GM21717 (cell line): ENCODE results near the gene PODXL2.
"Not testable (repeated sequence)": the region's sequence is repeated elsewhere in the genome, so short reads cannot be mapped to it uniquely, and the experiment has no call there.

ENCODE experiments used
- ATAC-seq: cut with Tn5 transposase; IDR thresholded peaks from one replicate; pipeline ENCODE4 v1.9.1; 2021; ENCODE audit warnings: mild to moderate bottlenecking, moderate library complexity; ENCODE audit not compliant: unreplicated experiment

The PODXL2 gene

DNA sequence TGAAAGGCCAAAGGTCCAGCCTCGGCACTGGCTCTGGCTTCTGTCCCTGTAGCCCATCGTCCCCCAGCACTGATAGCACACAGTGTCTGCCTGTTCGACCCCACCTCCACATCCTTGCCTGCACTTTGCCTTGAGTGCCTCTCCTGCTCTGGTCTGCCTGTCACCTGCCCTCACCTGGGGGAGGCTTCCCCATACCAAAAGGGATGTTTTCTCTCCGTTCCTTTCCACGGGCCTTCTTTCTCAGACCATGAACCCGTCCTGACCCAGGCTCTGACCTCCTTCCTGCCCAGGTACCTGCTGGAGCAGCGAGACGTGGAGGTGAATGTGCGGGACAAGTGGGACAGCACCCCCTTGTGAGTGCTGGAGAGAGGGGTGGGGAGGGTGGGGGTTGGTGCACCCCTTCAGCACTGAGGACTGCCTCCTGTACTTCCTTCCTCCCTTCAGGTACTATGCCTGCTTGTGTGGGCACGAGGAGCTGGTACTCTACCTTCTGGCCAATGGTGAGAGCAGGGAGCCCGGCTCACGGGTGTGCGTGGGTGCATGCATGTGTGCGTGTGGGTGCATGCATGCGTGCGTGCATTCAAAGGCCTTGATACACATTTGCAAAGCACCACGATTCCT, 45.2 kb downstream of the PODXL2 start:
- no peak for ATAC-seq

DNA sequence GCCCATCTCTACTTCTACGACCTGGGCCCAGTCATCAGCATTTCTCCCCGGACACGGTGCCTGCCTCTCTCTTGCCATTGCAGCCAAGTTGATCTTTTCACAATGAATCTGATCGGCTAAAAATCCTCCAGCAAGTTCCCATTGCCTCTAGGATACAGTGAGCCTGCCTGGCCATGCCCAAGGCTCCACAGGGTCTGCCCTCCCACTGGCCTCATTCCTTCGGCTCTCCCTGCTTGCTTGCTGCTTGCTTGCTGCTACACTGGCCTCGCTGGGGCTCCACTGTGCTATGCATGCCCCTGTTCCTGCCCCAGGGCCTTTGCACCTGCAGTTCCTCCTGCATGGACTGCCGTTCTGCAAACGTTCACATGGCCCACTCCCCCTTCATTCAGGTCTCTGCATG, 45.8 kb downstream of the PODXL2 start:
- ATAC-seq: no peak

GRCh38 chr3:127675651-127676391, 46.8 kb downstream of the PODXL2 start:
- ATAC-seq: no peak

- ATAC-seq: no peak
Measured at GRCh38 chr3:127676456-127676855, 47.5 kb downstream of the PODXL2 start.

DNA sequence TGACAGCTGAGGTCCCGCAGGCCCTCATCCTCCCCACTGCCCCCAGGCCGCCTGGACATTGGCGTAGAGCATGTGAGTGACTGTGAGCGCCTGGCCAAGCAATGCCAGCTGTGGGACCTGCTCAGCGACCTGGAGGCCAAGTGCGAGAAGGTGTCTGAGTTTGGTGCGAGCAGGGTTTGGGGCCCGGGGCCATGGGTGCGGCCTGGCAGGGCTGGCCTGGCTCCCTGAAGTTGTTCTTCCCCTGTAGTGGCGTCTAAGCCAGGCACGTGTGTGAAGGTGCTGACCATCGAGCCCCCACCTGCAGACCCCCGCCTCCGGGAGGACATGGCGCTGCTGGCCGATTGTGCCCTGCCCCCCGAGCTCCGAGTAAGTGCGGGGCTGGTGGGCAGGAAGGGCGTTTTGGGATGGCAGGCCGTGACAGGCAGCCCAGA, 48.0 kb downstream of the PODXL2 start:
- no peak for ATAC-seq

DNA sequence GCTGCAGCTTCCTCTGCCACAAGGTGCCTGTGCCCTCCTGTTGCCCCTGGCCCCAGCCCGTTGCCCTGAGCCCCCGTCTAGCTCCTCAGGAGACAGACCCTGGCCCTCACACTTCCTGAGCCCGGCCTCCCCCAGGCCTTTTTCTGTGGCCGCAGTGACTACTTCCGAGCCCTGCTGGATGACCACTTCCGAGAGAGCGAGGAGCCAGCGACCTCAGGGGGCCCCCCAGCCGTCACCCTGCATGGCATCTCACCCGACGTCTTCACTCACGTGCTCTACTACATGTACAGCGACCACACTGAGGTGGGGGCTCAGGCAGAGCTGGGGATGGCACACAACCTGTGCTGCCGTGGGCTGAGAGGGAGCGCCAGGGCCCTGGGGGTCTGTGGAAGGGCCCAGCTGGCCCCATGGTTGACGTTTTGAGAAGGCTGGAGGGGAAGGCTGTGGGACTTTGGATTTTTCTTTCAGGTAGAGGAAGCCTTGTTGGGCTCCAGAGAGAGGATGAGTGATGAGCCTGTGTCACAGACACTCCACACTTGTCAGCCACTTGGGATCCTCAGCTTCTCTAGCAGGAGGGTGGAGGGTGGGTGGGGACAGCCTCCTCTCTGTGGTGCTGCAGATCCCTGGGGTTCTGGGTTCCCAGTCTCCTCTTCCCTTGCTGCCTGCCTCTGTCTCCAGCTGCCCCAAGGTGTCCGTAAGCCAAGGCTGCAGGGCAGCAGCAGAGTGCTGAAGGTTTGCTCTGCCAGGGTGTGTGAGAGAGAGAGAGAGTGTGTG, 48.7 kb downstream of the PODXL2 start:
- no peak for ATAC-seq

DNA sequence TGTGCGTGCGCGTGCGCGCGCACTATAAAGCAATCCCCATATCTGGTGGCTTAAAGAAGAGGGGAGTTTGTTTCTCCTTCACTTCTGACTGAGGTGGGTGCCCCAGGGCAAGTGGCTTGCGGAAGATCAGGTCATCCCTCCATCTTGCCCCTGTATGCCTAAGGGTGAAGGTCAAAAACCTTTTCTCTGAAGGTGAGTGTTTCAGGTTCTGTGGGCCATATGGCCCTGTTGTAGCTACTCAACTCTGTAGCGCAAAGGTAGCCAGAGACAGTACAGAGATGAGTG, 49.3 kb downstream of the PODXL2 start:
- no peak for ATAC-seq

DNA sequence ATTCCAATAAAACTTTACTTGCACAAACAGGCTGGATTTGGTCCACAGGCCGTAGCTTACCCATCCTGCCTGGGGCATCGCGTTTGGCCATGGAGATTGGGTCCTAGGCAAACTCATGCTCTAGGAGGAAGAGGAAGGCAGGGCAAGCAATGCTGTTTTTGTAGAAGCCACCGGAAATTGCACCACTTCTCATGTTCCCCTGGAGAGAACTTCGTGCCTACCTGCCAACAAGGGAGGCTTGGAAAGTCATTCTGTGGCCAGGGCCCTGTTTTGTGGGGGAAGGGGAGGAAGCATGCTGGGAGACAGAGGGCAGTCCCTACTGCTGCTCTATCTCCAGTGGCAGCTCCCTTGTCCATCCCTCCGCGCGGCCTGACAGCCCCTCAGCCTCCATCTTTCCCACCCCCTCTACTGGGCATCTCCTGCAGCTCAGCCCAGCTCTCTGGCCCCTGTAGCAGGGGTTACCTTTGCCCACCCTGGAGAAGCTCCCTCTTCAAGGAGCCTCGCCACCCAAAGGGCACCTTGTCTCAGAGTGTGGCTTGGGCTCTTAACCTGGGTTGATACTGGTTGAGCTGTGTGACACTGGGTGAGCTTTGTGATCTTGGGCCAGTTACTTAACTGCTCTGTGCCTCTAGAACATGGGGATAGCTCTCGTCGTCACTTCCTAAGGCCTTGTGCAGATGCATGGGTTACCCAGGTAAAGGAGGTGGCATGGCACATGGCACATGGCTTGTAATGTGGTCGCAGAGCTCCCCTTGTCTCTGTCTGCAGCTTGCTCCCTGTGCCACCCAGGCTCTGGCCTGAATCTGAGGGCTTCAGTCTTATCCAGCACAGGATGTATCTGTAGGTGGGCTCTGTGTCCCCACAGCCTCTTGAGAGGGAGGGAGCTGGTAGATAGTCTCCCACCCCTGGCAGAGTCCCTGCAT, 49.9 kb downstream of the PODXL2 start:
- no peak for ATAC-seq

GRCh38 chr3:127679534-127680145, 50.7 kb downstream of the PODXL2 start:
- ATAC-seq: no peak

DNA sequence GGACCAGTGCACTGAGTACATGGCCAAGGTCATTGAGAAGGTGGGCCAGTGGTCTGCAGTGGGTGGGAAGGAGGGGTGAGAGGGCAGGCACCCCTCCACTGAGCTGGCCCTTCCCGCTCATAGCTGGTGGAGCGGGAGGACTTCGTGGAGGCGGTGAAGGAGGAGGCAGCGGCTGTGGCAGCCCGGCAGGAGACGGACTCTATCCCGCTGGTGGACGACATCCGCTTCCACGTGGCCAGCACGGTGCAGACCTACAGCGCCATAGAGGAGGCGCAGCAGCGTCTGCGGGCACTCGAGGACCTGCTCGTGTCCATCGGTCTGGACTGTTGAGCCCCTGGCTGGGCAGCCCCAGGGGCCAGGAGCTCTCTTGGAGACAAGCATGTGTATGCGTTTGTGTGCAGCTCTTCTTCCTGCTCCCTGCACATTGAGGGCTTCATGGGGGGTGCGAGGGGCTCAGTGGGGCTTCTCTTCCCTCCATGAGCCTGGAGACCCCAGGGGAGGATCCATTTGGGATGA, 51.2 kb downstream of the PODXL2 start:
- ATAC-seq: no peak

- no peak for ATAC-seq
Measured at GRCh38 chr3:127680798-127681221, 51.8 kb downstream of the PODXL2 start.

- not testable (repeated sequence) for ATAC-seq
Measured at GRCh38 chr3:127682175-127682554, 53.2 kb downstream of the PODXL2 start.

DNA sequence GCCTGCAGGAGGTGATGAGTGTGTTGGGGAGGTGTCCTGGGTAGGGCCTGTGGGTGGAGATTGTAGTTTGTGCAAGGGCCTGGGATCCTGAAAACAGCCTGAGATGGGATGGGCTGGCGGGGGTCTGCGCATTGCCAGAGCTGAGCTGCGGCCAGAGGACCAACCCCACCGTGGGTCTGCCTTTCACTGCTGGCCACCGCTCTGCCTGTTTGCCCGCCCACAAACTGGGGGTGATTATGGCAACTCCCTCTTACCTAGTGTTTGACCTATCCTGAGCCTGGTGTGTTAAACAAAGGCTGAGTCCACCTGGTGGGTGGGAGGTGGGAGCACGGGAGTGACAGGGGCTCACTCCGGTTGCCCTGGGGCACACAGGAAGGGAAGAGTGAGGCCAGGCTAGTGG, 53.6 kb downstream of the PODXL2 start:
- ATAC-seq: no peak

GRCh38 chr3:127684871-127685707, 56.1 kb downstream of the PODXL2 start:
- no peak for ATAC-seq

- ATAC-seq: no peak
Measured at GRCh38 chr3:127685708-127686511, 56.9 kb downstream of the PODXL2 start.

DNA sequence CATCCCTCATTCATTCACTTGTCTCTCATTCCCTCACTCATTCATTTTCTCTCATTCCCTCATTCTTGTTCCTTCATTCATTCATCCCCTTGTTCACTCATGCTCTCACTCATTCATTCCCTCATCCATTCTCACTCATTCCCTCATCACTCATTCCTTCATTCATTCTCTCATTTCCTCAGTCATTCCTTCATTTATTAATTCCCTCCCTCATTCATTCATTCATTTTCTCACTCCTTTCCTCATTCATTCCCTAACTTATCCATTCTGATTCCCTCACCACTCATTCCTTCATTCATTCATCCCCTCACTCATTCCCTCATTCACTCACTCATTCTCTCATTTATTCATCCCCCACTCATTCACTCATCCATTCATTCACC, 57.5 kb downstream of the PODXL2 start:
- ATAC-seq: no peak

DNA sequence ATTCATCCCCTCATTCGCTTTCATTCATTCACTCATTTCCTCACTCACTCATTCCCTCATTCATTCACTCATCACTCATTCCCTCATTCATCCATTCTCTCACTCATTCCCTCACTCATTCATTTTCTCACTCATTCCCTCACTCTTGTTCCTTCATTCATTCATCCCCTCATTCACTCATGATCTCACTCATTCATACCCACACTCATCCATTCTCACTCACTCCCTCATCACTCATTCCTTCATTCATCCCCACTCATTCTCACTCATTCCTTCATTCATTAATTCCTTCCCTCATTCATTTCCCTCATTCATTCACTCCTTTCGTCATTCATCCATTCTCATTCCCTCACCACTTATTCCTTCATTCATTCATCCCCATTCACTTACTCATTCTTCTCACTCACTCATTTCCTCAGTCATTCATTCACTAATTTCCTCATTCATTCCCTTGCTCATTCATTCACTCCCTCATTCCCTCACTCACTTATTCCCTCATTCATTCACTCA, 58.3 kb downstream of the PODXL2 start:
- no peak for ATAC-seq

DNA sequence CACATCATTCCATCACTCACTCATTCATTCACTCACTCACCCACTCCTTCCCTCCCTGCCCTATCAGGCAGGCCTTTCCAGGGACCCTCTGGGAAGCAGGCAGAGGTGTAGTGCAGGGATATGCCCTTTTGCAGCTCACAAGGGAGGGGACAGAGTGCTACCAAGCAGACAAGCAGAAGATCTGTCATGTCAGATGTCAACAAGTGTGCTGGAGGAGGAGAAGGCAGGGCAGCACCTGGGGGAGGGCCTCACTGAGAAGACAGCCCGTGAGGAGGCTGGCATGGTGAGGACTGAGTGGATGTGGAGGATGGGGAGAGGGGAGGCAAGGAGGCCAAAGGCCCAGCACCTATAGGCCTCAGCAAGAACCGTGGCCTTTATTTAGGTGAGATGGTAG, 59.0 kb downstream of the PODXL2 start:
- no peak for ATAC-seq
